Measurements from ENCODE around the gene TTC28.

GRCh38 chr22:28094771-28095170 is 584.9 kb downstream of the TTC28 start:
- no peak for TF ChIP-seq ZNF623 (tag by site-specific recombination; IDR thresholded peaks at IDR 0.05)
- TF ChIP-seq ZNF169 (tag by site-specific recombination; IDR thresholded peaks at IDR 0.05), result no peak
- TF ChIP-seq ZNF548 (tag by site-specific recombination; IDR thresholded peaks at IDR 0.05), result no peak
- no peak for TF ChIP-seq PRDM10 (tag by site-specific recombination; IDR thresholded peaks at IDR 0.05)

Data from HEK293 (cell line).